Endothelial cell (in vitro differentiated cells): ENCODE results near the gene DOCK1. TPM values are rescaled to one million over a fixed set of nuclear protein-coding genes. Genes with fewer than 3 reads are reported as not detected.
A peak's percentile ranks its signal among the peaks of the same experiment; 100 is the strongest.

ENCODE experiments used
- DNase-seq: peaks from one replicate; pipeline ENCODE4 v3.0.0; 2021; ENCODE audit warnings: low spot score
- H3K27ac Mint-ChIP-seq: one replicate; pipeline ENCODE4 v1.8.0; 2021; ENCODE audit warnings: mixed read lengths, inconsistent platforms; ENCODE audit not compliant: unreplicated experiment
- H3K27me3 Mint-ChIP-seq: one replicate; pipeline ENCODE4 v1.8.0; 2021; ENCODE audit warnings: mild to moderate bottlenecking, moderate library complexity, mixed read lengths, inconsistent platforms; ENCODE audit not compliant: unreplicated experiment
- H3K36me3 Mint-ChIP-seq: one replicate; pipeline ENCODE4 v1.8.0; 2021; ENCODE audit warnings: mild to moderate bottlenecking, low read depth, mixed read lengths, inconsistent platforms; ENCODE audit not compliant: unreplicated experiment
- H3K4me1 Mint-ChIP-seq: one replicate; pipeline ENCODE4 v1.8.0; 2021; ENCODE audit warnings: mild to moderate bottlenecking, mixed read lengths, inconsistent platforms; ENCODE audit not compliant: unreplicated experiment
- H3K4me3 Mint-ChIP-seq: one replicate; pipeline ENCODE4 v1.8.0; 2021; ENCODE audit warnings: mild to moderate bottlenecking, mixed read lengths, inconsistent platforms; ENCODE audit not compliant: unreplicated experiment
- H3K9me3 Mint-ChIP-seq: one replicate; pipeline ENCODE4 v1.8.0; 2021; ENCODE audit warnings: mixed read lengths, inconsistent platforms; ENCODE audit not compliant: unreplicated experiment
- CTCF ChIP-seq: fragments of 200-600 bp; sonication (generic); IDR thresholded peaks from one replicate; pipeline ENCODE4 v1.5.0; 2021; ENCODE audit warnings: antibody characterized with exemption; ENCODE audit not compliant: unreplicated experiment
- total RNA-seq: library from RNA; stranded (reverse); fragmentation: NEBNext Ultra II Directional; extraction: Animal tissue kit (Norgen Biotek cat#: 25700); gene quantifications from one replicate; pipeline ENCODE4 v1.2.1, GENCODE V29; 2021; ENCODE audit not compliant: unreplicated experiment

Gene DOCK1
- total RNA-seq, 1 donor from 2014 or later = 116 TPM

DNA sequence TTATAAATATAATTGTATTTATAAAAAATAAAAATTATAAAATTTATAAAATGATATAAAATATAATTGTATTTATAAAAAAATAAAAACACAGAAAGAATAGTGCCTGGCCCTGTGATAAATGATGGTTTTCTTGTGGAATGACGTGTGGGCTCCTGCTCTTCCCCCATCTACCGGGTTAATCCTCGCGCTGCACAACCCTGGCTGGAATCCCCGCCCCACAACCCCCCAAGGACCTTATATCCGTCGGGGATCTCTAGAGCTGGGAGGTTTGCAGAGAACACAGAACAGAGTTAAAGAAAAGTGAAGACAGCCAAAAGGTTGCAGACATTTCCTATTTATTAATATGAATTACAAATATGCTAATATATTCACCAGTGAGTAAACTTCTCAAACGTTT is 548.5 kb downstream of the DOCK1 start:
- TF ChIP-seq CTCF = no peak
- no peak overlapping the region for H3K4me3 Mint-ChIP-seq
- peaks cover 9% of the 10 kb centered on the region for H3K27me3 Mint-ChIP-seq

DNA sequence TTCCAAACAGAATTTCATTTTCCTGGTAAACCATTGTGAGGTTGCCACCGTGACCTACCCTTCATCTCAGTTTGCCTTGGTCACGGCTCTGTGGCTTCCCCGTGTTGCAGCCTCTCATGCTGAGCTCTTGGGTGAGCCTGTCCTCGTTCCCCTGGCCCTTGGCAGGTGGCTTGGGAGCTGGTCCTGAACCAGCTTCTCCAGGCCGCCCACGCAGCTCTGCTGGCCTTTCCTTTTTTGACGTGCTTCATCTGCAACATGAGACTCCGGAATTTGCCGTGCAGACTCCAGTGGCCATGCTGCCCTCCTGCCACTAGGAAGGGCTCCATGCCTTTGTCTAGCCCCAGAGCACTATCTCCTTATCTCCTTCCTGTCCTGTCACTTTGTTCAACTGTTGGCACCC is 550.9 kb downstream of the DOCK1 start:
- no peaks in the 10 kb centered on the region for H3K9me3 Mint-ChIP-seq
- peak overlapping the region; percentile 50 for H3K4me3 Mint-ChIP-seq
- peaks cover 28% of the 10 kb centered on the region for H3K36me3 Mint-ChIP-seq
- no peak for DNase-seq
- peaks cover 9% of the 10 kb centered on the region for H3K27me3 Mint-ChIP-seq
- peaks cover 5% of the 10 kb centered on the region for H3K4me1 Mint-ChIP-seq
- H3K27ac Mint-ChIP-seq = no peak overlapping the region
- no peak for TF ChIP-seq CTCF

More for the DNA sequence above, 548.5 kb downstream of the DOCK1 start:
- no peak for DNase-seq
- H3K36me3 Mint-ChIP-seq = peaks cover 42% of the 10 kb centered on the region
- H3K27ac Mint-ChIP-seq = no peak overlapping the region
- peaks cover 5% of the 10 kb centered on the region for H3K4me1 Mint-ChIP-seq
- H3K9me3 Mint-ChIP-seq = no peaks in the 10 kb centered on the region

DNA sequence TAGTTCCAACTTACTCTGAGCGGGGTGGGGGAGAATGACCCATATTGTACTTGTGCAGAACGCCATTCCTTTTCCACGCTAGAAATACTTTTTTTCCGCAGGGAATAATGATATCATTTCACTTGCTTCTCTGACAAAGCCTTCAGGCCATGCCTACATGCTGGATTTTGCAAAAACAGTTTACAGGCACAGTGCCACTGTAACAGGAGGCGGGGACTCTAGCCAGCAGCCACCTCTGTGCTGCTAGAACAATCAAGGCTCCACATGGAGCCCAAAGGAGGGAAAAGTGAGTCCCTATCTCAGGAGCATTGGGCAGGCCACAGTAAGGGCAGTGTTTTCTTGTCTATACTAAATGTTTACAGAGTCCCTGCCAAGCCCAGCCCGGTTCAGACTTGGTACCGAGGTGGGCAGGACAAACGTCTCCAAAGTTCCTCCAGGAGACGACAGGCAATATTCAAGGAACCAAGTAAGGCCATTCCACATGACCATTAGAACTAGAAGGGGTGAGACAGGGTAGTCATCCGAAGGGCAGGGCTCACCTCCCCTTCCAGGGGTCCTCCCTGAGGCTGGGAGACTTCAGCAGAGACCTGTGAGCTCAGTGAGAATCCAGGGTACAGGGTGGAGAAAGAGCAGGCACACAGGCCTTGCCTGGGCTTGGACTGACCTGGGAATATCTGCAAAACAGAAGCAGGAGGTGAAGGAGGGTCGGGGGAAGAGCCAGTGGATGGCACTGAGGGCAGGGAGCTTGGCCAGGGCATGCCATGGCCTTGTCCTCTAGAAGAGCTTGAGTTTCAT is 553.0 kb downstream of the DOCK1 start:
- H3K27me3 Mint-ChIP-seq = peaks cover 9% of the 10 kb centered on the region
- H3K4me3 Mint-ChIP-seq = no peak overlapping the region
- peaks cover 20% of the 10 kb centered on the region for H3K36me3 Mint-ChIP-seq
- H3K27ac Mint-ChIP-seq = no peak overlapping the region
- DNase-seq = no peak
- no peaks in the 10 kb centered on the region for H3K9me3 Mint-ChIP-seq
- H3K4me1 Mint-ChIP-seq = peaks cover 5% of the 10 kb centered on the region
- no peak for TF ChIP-seq CTCF

- peaks cover 9% of the 10 kb centered on the region for H3K27me3 Mint-ChIP-seq
- H3K36me3 Mint-ChIP-seq = peaks cover 20% of the 10 kb centered on the region
- DNase-seq = no peak
- no peak overlapping the region for H3K27ac Mint-ChIP-seq
- H3K4me3 Mint-ChIP-seq = no peak overlapping the region
- H3K9me3 Mint-ChIP-seq = no peaks in the 10 kb centered on the region
- peaks cover 5% of the 10 kb centered on the region for H3K4me1 Mint-ChIP-seq
- no peak for TF ChIP-seq CTCF
Measured at GRCh38 chr10:127458829-127459228, 553.6 kb downstream of the DOCK1 start.

DNA sequence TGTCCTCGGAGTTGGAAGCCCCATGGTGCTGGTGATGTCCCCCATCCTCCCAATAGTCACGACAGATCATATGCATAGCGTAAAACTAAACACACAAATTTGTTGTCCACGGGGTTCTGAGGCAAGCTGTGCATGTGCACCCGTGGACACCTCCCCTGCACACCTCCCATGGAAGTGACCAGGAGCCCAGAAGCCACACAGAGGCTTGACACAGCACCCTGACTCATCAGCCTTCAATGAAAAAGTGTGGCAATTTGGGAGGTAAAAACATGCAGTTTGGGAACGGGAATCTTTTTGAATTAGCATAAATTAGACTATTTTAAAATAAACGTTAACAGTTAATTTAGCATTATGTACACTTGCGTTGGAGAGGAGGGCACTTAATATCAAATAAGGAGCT is 554.7 kb downstream of the DOCK1 start:
- Mint-ChIP-seq H3K27ac (no peak overlapping the region), H3K9me3 (no peaks in the 10 kb centered on the region), H3K4me1 (peaks cover 5% of the 10 kb centered on the region), H3K27me3 (peaks cover 13% of the 10 kb centered on the region), H3K4me3 (no peak overlapping the region), H3K36me3 (peaks cover 20% of the 10 kb centered on the region)
- no peak for TF ChIP-seq CTCF
- DNase-seq = no peak
